ENCODE data around the gene ASCC3. TPM values are rescaled to one million over a fixed set of nuclear protein-coding genes. Genes with fewer than 3 reads are reported as not detected.

Gene ASCC3
- total and polyA plus RNA-seq, 2 of the 4 experiments (the other 2 are of a cell fraction): 25.8 to 104 TPM

DNA sequence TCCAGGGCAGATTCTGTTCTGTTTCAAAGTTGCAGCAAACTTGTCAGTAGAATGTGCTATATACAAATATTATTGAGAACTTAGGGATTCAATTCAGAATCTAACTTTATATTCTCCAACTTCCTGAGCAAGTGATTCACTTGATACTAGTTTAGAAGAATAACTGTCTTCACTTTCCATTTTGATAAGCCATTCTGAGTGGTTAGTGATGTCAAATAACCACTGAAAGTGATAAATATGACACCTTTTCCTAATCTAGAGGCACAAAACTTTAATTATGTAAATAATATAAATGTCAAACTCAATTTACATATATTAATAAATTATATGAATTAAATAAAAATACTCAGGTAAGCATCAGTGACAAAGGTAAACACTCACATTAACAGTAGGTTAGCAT lies 395.9 kb downstream of the ASCC3 start:
- no peak overlapping the region for H3K56ac ChIP-seq (ENCODE audit: extremely low read depth, insufficient read depth, low read length)
- no peaks in the 10 kb centered on the region for H4K20me1 ChIP-seq (ENCODE audit: insufficient read depth, low read length)
- dilution Hi-C loops (cut with HindIII; ENCODE audit: low sequenced_read_pairs, unreplicated experiment): no loop called here
- no peaks in the 10 kb centered on the region for H3K9me3 ChIP-seq (ENCODE audit: control insufficient read depth, insufficient read depth, low read length)
- H4K5ac ChIP-seq (ENCODE audit: low read depth, low read length): no peak overlapping the region
- H3K4me1 ChIP-seq (ENCODE audit: control insufficient read depth, insufficient read depth, low read length): no peaks in the 10 kb centered on the region
- ATAC-seq (ENCODE audit: low read depth) (no peak), DNase-seq (no peak)
- H3K4me2 ChIP-seq (ENCODE audit: low read depth, low read length): no peak overlapping the region
- H2BK20ac ChIP-seq (ENCODE audit: low read depth, low read length): no peak overlapping the region
- no TSS peak for BruUV-seq (replicated peaks)
- no peak overlapping the region for H2AK5ac ChIP-seq (ENCODE audit: low read depth, low read length)
- H4K8ac ChIP-seq (ENCODE audit: low read depth in 2 of 2, low read length in 2 of 2): no peak overlapping the region
- no peak overlapping the region for H2AK9ac ChIP-seq (replicated peaks; ENCODE audit: low read depth, low read length, poor library complexity)
- in situ Hi-C loops (cut with MboI; ENCODE audit: low sequenced_read_pairs): loop anchor here (10.0 to 25.0 kb wide), 2 partner anchors 470 to 623 kb away; no protein-coding TSS in a partner anchor
- no peak overlapping the region for H3K4me3 ChIP-seq (ENCODE audit: insufficient read depth, low read depth, low read length)
- no peak overlapping the region for H2AFZ ChIP-seq (replicated peaks; ENCODE audit: low read length, poor library complexity)
- H3K14ac ChIP-seq (replicated peaks; ENCODE audit: low read depth, low read length): no peak overlapping the region
- no peak overlapping the region for H3K23ac ChIP-seq (ENCODE audit: low read depth, low read length)
- H3K79me1 ChIP-seq (ENCODE audit: low read depth in 1 of 2, low read length in 2 of 2): no peaks in the 10 kb centered on the region
- POLR2A ChIA-PET (ENCODE audit: unreplicated experiment): no interaction called here
- CTCF ChIA-PET: no interaction called here
- H3K4ac ChIP-seq (ENCODE audit: low read depth, low read length): no peak overlapping the region
- H3K27me3 ChIP-seq (ENCODE audit: control insufficient read depth, insufficient read depth, low read length): peaks cover 26% of the 10 kb centered on the region
- no peak overlapping the region for H2BK15ac ChIP-seq (ENCODE audit: low read depth, low read length)
- no peak overlapping the region for H3K27ac ChIP-seq (ENCODE audit: insufficient read depth, low read length)
- no peak overlapping the region for H2BK120ac ChIP-seq (ENCODE audit: low read depth, low read length)
- no peak overlapping the region for H3K9ac ChIP-seq (ENCODE audit: low read depth, low read length)
- TF ChIP-seq MAZ (IDR thresholded peaks at IDR 0.05; ENCODE audit: borderline replicate concordance, low read depth, low read length) (no peak), POLR2A (IDR thresholded peaks at IDR 0.05; ENCODE audit: low read depth, low read length) (no peak), RAD21 (IDR thresholded peaks at IDR 0.05; ENCODE audit: low read length) (no peak), RCOR1 (IDR thresholded peaks at IDR 0.05; ENCODE audit: insufficient replicate concordance, low read length) (no peak), CEBPB (IDR thresholded peaks at IDR 0.05; ENCODE audit: low read depth, low read length) (no peak), NFE2L2 (IDR thresholded peaks at IDR 0.05; ENCODE audit: low read depth, low read length) (no peak), BHLHE40 (IDR thresholded peaks at IDR 0.05; ENCODE audit: low read depth, low read length) (no peak), SMC3 (IDR thresholded peaks at IDR 0.05; ENCODE audit: low read depth, low read length) (no peak)
- intact Hi-C loops (cut with micrococcal nuclease): no loop called here
- no peaks in the 10 kb centered on the region for H3K36me3 ChIP-seq (ENCODE audit: control insufficient read depth, insufficient read depth, low read length)
- no peaks in the 10 kb centered on the region; the same call in 1 of the 2 replicates for H3K9me1 ChIP-seq (ENCODE audit: insufficient read depth, low read length)
- H3K18ac ChIP-seq (ENCODE audit: low read depth, low read length): no peak overlapping the region
- H4K91ac ChIP-seq (ENCODE audit: insufficient read depth, low read depth, low read length): no peak overlapping the region
- H2BK5ac ChIP-seq (ENCODE audit: low read depth, low read length, poor library complexity, severe bottlenecking): no peak overlapping the region
